HG03159 (cell line): Measurements from ENCODE around the gene CDK15.
"Not testable (repeated sequence)": the region's sequence is repeated elsewhere in the genome, so short reads cannot be mapped to it uniquely, and the experiment has no call there.

Source experiments
- ATAC-seq: cut with Tn5 transposase; IDR thresholded peaks from one replicate; pipeline ENCODE4 v1.9.1; 2021; ENCODE audit warnings: mild to moderate bottlenecking, moderate library complexity; ENCODE audit not compliant: unreplicated experiment

CDK15 gene

GRCh38 chr2:201789395-201789794 lies 16.9 kb upstream of the CDK15 start:
- no peak for ATAC-seq

- ATAC-seq = no peak
Measured at GRCh38 chr2:201790291-201790690, 16.0 kb upstream of the CDK15 start.

GRCh38 chr2:201790989-201791388 lies 15.3 kb upstream of the CDK15 start:
- ATAC-seq = no peak

GRCh38 chr2:201793631-201794030 lies 12.7 kb upstream of the CDK15 start:
- ATAC-seq = no peak

GRCh38 chr2:201794294-201794693 lies 12.0 kb upstream of the CDK15 start:
- ATAC-seq = no peak

GRCh38 chr2:201795607-201796477 lies 10.5 kb upstream of the CDK15 start:
- ATAC-seq = no peak

- ATAC-seq = no peak
Measured at GRCh38 chr2:201796478-201796865, 9.9 kb upstream of the CDK15 start.

GRCh38 chr2:201797175-201797840 lies 9.0 kb upstream of the CDK15 start:
- ATAC-seq = no peak

GRCh38 chr2:201798252-201798913 lies 8.0 kb upstream of the CDK15 start:
- ATAC-seq = no peak

GRCh38 chr2:201798914-201799285 lies 7.4 kb upstream of the CDK15 start:
- ATAC-seq = not testable (repeated sequence)

- no peak for ATAC-seq
Measured at GRCh38 chr2:201807452-201807999, 1.2 kb downstream of the CDK15 start.

- ATAC-seq = no peak
Measured at GRCh38 chr2:201808027-201808426, 1.7 kb downstream of the CDK15 start.

GRCh38 chr2:201809633-201810032 lies 3.3 kb downstream of the CDK15 start:
- no peak for ATAC-seq

GRCh38 chr2:201810604-201811003 lies 4.3 kb downstream of the CDK15 start:
- not testable (repeated sequence) for ATAC-seq

GRCh38 chr2:201813996-201814760 lies 7.8 kb downstream of the CDK15 start:
- ATAC-seq = no peak

- ATAC-seq = no peak
Measured at GRCh38 chr2:201816657-201817575, 10.6 kb downstream of the CDK15 start.

- no peak for ATAC-seq
Measured at GRCh38 chr2:201820383-201821007, 14.2 kb downstream of the CDK15 start.

- ATAC-seq = no peak
Measured at GRCh38 chr2:201821080-201821479, 14.7 kb downstream of the CDK15 start.

GRCh38 chr2:201824212-201824611 lies 17.9 kb downstream of the CDK15 start:
- no peak for ATAC-seq
